DMS 273 treated with DMSO at 0.1 percent for 48 hours (cell line): Measurements from ENCODE around the gene WDR26.
"Not testable (repeated sequence)": the region's sequence is repeated elsewhere in the genome, so short reads cannot be mapped to it uniquely, and the experiment has no call there.

Source experiments
- DNase-seq: peaks from one replicate; lab custom pipeline; 2025; lab: John Stamatoyannopoulos, UW

WDR26 gene

DNA sequence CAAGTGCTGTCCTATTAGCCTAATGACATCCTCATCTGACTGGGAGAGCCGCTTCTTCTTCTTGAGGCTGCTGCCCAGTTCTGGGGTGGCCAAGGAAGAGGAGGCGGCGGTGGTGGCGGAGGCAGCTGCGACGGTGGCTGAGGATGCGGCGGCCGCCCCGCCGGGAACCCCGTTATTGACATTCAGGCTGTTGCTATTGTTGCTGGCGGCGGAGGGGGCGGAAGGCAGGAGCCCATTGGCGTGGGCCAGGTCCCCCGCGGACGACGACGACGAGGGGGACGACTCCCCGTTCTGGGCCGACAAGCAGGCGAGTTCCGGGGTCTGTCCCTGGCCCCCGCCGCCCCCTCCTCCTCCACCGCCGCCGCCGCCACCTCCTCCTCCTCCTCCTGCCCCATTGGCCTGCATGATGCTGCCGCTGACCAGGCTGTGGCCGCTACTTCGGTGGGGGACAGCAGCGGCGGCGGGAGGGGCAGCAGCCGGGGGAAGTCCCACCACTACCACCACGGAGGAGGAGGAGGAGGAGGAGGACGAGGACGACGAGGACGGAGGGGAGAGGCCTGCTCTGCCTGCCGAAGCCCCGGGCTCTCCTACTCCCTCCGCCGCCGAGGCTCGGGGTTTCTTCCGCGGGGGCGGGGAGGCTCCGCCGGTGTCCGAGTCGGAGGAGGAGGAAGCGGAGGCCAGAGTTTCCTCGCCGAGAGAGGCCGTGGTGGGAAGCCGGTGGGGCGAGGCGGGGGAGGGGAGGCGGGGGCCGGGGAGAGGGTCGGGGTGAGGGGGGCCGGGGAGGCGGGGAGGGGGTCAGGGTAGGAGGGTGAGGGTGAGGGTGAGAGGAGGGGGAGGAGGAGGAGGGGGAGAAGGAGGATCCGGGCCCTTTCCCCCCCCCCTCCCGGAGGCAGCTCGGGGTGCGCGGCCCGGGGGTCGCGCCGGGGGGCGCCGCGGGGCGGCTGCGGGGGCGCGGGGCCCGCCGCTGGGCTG is 610 bp downstream of the WDR26 start:
- no peak for DNase-seq

DNA sequence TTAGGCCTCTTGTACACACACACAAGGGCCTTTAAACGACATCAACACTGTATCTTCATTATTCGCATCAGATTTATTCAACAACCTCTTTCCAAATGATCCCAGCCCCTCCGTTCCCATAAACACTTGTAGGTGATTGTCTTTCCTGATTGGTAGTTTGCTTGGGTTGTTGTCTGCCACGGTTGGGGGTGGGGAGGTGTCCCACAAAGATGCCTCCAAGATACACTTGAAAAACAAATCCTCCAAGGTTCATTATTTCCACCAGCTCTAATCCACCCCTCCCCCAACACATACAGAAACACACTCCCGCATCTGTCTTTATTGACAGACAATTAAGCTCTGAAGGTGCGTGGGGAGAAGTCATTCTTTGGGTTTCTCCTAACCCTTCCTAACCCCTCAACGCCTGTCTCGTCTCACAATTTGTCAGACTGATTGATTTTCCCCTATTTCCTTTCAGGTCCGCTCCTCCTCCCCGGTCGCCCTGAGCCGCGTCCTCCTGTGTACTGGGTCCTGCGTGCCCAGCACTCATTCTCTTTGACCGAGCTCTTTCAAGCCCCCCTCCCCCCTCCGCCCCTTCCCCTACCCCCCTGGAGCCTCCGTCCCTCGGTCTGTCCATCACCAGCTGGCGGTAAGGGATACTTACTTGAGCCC is 1.4 kb downstream of the WDR26 start:
- DNase-seq, result no peak

DNA sequence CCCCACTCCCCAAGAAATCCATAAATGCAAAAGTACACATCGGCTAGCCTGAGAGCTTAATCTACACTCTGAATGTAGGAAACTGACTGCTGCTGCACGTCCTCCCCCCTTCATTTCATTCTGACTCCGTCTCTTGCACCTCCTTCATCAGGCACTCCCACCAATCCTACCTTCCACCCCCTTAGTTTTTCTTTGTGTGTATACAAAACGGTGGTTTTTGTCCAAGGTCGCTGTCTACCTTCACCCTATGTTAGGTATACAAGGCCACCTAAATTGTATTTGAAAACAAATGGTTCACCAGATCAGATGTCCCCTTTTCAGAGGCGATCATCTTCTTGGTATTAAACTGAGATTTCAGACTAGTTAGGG is 1.9 kb downstream of the WDR26 start:
- DNase-seq, result peak; percentile 17

DNA sequence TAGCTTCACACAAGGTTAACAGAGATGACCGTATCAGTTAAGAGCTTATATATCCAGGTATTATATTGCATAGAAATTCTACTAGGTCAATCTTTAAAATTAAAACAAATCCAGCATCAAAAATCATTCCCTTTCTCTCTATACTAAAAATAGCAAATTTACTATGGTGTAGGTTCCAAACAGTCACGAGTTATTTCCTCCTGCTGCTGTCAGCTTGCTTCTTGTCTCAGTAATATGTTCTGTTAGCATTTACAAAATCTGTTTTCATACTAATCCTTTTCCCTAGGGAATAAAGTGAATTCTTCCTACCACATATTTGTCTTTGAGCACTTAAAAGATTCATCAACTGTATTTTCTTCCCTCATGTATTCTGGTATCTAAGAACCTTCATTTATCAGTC is 2.5 kb downstream of the WDR26 start:
- no peak for DNase-seq

DNA sequence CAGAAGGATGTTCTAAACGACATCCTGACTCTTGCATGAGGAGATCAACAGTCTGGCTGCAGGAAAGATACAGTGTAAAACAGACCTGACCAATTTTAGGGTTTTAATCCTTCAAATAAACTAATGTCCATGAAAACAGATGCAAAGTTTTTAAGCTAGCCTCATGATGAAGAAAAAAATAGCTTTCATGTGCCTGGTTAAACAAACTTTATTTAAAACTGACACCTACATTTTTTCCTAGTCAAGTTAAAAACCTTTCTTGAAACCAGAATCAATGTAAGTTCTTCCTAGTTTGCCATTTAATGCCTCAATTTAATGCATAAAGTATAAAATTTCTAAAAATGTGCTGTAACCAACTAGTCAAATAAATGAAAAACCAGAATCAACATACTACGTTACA is 2.9 kb downstream of the WDR26 start:
- no peak for DNase-seq

DNA sequence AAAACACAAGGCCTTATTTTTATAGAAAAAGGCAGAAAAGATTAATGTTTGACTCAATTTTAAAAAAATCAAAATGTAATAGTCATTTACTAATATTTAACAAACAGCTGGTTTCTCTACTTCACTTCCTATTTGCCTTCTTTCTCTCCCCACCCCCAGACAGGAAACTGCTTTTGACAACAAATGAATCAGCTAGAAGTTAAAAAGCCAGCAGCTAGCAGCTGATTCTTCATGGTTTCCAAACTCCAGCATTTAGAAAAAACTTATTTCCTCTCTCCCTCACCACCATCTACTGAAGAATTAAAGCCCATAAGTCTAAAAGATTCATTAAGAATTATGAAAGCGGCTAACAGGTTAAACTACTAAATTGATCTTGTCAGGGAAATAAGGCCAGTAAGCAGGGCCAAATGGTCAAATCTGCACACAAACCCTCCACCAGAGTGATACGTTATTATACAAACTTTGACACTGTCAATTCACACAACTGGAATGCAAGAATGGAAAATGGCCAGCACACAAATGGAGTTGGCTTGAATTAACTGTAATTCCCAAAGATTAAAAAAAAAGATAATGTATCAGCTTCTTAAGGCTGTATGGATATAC is 4.0 kb downstream of the WDR26 start:
- no peak for DNase-seq

DNA sequence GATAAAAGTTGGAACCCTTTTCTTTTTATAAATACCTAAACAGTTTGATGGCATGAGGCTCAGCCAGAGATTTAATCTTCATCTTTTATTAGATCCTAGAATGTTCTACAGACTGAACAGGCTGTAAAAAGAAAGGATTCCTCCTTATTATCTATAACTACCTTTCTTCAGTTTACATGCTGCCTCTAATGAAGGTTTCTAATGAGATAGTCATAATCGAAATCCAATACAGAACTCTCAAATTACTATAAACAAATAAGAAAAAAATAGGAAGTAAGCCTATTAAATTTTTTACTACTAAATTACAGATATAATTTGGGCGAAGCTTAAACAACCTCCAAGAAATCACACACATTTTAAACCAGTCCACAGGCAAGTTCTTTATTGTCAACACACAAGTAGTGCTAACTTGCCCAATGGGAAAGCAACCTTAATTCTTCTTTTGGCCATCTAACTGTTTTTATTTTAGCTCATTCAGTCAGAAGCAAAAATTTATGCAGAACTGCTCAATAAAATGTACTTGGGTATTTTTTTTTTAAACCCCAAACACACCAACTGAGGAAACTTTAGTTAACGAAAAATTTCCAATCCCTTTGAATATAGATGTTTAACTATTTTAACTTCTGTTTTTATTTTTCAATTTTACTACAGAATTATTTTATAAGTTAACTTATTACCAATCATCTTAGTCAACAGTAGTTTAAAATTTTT is 4.8 kb downstream of the WDR26 start:
- no peak for DNase-seq

DNA sequence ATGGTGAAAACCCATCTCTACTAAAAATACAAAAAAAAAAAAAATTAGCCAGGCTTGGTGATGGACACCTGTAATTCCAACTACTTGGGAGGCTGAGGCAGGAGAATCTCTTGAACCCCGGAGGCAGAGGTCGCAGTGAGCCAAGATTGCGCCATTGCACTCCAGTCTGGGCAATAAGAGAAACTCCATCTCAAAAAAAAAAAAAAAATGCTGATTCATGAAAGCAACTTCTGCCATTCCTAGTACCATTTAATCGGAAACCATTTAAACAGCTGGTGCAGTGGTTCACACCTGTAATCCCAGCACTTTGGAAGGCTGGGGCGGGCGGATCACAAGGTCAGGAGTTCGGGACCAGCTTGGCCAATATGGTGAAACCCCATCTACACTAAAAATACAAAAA is 5.9 kb downstream of the WDR26 start:
- DNase-seq, result not testable (repeated sequence)

DNA sequence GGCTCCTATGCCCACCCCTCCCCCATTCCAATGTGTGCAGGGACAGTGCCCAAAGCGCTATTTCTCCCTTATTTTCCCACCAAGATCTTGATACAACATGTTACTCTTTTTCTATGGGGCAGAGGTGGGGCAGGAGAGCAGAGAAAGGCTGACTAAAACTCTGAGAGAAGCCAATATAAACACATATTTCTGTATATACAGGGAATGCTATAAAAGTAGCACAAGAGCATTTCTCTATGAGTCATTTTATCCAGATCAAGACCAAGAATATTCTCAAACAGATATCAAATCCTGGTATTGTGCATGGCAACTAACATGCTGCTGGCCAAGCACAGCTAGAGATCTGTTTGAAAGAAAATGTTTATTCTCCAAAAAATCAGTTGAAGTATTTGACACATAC is 7.3 kb downstream of the WDR26 start:
- no peak for DNase-seq

DNA sequence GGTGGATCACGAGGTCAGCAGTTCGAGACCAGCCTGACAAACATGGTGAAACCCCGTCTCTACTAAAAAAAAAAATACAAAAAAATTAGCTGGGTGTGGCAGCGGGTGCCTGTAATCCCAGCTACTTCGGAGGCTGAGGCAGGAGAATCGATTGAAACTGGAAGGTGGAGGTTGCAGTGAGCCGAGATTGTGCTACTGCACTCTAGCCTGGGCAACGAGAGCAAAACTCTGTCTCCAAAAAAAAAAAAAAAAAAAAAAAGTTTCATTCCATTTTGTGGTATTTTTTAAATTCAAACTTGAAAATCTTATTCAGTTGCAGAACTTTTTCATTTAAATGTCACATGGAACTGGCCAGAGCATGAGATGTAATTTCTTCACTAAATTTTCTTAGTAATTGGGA is 7.7 kb downstream of the WDR26 start:
- not testable (repeated sequence) for DNase-seq

DNA sequence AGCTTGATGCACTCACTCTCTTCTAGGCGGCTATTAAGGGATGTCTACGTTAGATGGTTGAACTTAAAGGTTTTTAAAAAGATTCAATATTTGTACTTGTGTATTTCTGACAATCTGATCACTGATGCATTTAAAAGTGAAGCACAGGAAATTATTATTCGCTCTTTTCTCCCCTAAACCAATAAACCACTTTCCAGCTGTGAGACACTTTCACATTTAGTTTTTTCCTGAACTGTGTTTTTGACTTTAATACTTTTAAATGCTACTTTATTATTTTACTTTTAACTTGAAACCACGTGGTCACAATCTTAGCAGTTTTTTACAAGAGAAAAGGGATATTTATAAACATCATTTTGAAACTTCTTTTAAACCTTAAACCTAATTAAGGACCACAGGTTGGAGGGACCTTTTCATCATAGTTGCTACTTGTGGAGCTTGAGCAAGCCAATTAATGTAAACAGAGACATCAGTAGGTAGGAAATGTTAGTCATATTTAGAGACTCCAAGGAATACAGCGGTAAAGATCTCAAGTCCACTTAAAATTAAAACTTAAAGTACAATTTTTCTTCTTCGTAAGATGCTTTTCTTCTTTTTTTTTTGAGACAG is 9.2 kb downstream of the WDR26 start:
- no peak for DNase-seq

DNA sequence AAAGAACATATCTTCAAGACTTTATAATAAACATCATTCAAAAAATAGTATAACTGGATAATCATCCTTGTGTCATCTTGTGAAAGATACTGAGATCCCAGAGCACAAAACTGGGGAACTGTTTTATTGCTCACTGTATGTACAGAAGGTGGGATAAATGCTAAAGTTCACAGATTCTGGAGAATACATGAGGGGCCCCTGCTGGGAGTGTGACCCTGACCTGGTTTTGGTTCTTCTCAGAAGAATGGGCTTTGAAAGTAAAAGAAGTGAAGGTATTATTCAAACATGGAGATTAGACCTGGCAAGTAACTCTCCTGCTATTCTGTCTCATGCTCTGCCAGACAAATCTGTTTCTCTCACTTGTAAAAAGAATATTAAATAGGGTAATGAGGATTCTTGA is 14.5 kb downstream of the WDR26 start:
- no peak for DNase-seq

DNA sequence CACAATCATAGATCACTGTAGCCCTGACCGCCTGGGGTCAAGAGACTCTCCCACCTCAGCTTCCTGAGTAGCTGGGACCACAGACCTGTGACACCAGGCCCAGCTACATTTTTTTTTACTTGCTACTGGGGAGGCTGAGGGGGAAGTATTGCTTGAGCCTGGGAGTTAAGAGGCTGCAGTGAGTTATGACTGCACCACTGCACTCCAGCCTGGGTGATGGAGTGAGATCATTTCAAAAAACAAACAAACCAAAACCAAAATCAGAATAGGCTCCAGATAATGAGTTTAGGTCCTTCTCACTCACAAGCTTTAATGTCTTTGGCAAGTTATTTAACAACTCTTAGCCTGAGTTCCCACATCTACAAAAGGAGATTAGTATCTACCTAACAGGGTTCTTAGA is 22.8 kb downstream of the WDR26 start:
- no peak for DNase-seq

DNA sequence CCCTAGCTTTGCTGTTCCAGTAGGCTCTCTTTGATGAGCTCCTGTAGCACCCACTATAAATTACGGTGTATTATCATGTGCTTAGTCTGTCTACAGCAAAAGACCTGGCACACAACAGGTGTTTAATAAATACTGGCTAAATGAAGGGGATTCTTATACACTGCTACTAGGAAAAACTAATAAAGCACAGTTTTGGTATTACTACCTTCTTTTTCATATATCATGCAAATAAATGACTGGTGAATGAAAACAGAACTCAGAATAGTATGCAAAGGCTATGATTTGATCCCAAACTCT is 26.4 kb downstream of the WDR26 start:
- no peak for DNase-seq

DNA sequence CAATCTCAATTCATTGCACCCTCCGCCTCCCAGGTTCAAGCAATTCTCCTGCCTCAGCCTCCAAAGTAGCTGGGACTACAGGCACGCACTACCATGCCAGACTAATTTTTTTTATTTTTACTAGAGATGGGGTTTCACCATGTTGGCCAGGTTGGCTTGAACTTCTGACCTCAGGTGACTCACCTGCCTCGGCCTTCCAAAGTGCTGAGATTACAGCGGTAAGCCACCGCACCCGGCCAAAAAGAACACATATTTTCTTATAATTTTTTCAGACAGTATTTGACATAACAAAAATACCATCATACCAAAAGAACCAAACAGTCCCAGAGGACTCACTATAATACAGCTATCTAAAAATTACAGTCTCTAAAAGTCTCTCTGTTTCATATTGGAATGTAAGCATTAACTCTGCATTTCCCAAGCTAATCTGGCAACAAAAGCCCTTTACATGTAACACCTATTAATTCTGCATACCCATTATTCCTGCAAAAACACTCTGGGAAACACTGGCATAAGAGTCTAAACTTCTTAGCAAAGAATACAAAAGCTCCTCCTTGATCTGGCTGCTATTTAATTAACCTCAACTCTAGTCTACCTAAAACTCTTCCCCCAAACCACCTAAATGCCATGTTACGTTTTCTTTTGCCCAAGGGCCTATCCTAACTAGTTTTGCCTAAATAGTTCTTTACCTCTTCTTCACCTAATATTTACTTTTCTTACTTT is 26.9 kb downstream of the WDR26 start:
- no peak for DNase-seq

DNA sequence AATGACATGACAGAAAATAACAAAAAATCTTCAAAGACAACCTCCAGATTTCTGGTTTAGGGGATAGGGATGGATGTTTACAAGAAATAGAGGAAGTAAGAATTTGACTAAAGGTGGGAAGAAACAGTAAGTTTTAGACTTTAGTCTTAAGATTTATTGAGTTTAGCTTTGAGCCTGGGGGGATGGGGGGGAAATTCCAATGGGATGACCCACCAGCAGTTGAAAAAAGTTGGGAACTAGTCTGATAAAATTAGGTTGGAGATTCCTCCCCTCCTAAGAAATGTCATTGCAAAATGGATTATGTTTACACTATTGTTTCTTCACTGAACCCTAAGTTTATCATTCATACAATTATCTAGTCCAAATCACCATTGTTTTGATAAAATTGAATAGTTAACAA is 28.4 kb downstream of the WDR26 start:
- no peak for DNase-seq

DNA sequence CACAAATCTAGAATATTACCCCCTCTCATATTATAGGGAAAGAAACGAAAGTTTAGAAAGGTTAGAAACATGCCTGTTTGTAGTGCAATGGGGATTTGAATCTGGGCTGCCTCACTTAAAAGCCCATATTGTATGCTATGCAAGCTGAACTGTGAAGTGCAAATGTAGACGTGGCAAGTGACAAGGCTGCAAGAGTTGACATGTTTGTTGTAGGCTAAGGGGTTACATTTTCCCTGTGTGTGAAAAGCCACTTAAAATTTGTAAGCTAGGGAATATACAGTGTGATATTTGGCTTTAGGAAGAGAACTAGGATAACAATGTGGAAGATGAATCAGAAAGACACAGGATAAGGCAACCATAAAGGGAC is 29.0 kb downstream of the WDR26 start:
- no peak for DNase-seq

DNA sequence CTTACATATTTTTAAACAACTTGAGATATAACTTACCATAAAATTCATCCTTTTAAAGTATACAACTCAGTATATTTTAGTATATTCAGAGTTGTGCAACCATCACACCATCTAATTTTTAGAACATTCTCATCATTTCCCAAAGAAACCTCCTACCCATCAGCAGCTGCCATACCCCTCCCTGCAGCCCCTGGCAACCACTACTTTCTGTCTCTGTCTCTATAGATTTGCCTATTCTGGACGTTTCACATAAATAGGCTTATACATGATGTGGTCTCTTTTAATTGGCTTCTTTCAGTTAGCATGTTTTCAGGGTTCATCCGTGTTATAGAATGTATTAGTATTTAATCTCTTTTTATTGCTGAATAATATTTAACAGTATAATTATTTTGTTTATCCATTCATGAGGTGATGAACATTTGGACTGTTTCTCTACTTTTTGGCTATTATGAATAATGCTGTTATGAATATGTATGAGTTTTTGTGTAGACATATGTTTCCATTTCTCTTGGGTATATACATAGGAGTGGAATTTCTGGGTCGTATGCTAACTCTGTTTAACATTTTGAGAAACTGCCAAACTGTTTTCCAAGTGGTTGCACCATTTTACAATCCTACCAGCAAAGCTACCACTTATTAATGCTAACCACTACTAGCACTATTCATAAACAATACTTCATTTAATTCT is 29.5 kb downstream of the WDR26 start:
- DNase-seq, result no peak

DNA sequence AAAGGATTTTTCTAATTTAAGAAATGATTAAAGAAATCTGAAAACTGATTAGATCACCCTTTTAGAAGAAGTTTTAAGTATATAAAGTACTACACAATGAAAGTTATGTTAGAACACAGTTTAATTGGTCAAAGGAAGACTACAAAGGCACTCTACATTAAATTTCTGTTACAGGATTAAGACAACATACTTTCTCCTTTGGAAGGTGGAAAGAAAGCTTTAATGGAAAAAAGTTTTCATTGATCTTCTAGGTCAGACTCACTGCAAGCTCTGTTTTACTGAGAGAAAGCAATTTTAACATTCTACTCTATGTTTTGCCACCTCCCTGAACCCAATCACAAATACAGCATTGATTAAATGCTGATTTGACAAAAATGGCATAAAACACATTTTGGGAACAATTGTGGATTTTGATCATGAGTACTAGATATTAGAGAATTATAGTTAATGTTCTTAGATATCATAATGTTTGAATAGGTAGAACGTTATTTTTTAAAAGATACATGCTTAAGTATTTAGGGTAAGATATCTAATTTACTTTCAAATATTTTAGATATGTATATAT is 32.0 kb downstream of the WDR26 start:
- DNase-seq, result no peak

DNA sequence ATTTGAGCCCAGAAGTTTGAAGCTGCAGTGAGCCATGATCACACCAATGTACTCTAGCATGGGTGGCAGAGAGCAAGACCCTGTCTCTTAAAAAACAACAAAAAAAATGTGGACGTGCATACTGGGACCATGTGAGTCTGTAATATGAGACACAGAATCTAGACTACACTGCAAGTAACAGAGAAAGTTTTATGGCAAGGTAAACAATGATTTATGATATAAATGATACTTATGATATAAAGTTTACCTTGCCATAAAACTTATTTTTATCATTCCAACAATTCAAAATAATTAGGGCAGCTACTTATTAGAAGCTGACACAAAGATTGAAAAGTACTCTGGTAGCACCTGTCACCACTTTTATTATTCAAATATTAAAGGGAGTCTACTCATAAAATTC is 34.7 kb downstream of the WDR26 start:
- DNase-seq, result no peak

DNA sequence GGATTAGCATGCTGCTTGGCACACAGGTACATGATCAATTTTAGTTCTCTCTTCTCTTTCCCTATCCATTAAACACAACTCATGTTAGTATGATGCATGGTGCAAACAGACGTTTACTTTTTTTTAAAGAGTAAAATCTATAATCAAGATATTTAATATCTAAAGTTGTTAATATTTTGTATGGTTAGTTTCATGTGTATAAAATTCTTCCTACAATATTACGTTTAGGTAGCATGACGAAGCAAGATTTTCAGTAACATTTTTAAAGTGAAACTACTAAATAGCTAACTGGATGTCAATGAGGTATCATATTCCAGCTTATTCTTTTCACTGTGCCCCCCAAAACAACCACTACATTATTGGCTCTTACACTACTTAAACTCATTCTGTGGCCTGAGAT is 41.3 kb downstream of the WDR26 start:
- DNase-seq, result no peak
